Ammon's horn (tissue), 1 donor: ENCODE results near the gene PIP5K1B.

ENCODE experiments used
- DNase-seq: peaks from one replicate; pipeline ENCODE4 v3.0.0-alpha.2; 2016; ENCODE audit warnings: low spot score

Gene PIP5K1B

GRCh38 chr9:68817079-68817875 lies 112.2 kb downstream of the PIP5K1B start:
- no peak for DNase-seq

DNA sequence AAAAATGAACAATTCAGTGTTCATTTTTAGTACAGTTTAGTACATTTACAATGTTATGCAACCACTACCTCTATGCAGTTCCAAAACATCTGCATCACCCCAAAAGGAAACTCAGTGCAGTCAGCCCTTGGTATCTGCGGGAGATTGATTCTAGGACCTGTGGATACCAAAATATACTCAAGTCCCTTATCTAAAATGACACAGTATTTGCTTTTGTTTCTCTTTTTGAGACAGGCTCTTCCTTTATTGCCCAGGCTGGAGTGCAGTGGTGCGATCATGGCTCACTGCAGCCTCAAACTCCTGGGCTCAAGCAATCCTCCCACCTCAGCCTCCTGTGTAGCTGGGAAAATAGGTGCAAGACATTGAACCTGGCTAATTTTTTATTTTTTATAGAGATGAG lies 114.0 kb downstream of the PIP5K1B start:
- no peak for DNase-seq

GRCh38 chr9:68821911-68822310 lies 116.9 kb downstream of the PIP5K1B start:
- no peak for DNase-seq

DNA sequence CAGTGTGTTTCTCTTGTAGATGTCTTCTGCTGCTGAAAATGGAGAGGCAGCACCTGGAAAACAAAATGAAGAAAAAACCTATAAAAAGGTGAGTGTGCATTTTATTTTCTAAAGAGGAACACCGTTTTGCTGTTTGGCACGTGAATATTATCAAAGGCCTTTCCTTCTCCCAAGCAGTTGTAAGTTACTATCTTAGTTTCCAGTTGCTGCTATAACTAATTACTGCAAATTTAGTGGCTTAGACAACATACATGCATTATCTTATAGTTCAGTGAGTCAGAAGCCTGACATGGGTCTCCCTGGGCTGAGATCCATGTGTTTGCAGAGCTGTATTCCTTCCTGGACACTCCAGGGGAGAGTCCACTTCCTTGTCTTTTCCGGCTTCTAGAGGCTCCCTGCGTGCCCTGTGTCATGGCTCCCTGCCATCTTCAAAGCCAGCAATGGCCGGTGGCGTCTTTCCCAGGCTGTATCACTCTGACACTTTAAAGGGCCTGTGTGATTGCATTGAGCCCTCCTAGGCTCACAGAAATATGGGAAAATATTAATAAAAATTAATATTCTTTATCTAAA lies 117.6 kb downstream of the PIP5K1B start:
- DNase-seq: no peak

DNA sequence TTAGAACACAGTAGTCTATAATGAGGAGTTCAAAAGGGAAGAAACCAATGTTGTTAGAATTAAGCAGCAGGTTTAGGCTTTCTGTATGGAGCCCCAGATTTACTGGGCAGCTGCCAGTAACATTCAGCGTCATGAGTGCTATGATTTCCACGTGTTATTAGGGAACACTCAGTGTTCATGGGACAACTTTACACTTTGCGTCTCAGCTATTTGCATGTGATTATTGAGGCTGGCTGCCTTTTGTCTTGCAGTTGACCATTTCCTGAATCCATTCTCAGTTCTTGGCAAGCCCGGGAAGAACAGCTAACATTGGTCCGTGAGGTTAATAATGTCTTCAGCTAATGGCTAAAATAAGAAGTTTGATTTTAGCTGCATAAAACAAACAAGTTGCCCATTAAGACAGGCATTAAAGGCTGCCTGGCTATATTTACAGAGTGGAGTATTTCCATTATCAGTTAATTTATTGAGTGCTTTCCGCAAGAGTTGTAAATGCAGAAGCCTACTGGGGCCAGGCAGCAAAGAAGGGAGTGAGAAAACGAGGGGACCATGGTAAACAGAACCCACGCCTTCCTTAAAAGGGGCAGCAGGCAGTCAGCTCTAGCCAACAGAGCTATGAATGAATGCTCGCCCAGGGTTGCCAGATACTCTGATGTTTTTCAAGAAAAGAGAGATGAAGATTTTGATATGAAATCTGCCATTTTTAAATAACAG lies 120.9 kb downstream of the PIP5K1B start:
- no peak for DNase-seq

DNA sequence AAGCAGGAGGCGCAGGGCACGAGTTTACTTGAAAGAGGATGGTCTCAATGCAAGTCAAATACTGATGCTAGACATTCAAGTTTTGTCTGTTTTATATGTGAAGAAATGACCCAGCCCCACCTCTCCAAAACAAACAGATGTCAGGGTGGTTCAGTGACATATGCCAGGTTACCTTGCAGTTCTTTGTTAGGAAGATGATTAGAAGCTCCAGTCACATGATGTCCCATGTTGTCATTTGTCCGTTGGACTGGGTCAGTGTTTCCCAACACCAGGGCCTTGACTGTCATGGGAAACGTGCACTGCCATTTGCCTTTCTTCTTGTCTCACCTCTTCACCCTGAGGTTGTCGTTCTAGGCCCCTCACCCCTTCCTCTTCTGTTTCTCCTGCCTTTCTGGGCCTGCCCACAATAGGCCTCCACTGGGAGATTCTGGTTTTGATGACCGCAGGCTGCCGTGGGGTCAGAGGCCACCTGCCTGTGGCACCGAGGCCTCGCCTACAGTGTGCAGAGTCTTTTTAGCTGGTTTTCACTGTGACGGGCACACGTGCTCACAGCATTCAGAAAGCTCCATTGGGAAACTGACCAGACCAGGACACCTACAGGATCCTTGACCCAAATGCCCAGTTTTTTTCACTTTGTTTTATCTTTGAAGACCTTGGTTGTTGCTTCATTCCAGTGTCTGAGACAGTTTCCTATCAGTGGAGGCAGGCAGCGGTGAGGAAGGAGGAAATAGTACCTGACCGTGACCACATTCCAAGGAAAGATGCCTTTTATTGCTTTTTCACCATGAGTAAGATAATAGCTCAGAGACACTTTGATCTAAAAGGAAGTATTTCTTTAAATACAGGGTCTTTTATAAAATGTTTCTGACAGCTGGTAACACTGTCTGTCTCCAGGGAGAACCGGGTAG lies 123.1 kb downstream of the PIP5K1B start:
- no peak for DNase-seq

DNA sequence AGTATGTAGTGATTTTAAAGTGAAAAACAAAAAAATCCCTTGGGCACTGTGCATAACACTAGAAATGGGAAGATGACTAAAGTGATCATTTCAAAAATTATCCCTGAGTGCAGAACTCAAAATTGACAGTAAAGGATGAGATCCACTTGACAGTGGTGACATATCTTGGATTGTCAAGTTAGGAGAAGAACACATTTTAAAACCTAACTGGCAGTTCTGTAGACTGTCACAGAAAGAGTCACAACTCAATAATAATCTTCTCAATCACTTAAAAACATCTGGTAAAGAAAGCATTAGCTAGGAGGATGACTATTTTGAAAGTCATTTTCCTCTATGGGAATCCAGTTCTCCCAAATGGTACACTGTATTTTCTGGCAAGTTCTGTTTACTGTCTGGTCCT lies 127.1 kb downstream of the PIP5K1B start:
- DNase-seq: no peak

DNA sequence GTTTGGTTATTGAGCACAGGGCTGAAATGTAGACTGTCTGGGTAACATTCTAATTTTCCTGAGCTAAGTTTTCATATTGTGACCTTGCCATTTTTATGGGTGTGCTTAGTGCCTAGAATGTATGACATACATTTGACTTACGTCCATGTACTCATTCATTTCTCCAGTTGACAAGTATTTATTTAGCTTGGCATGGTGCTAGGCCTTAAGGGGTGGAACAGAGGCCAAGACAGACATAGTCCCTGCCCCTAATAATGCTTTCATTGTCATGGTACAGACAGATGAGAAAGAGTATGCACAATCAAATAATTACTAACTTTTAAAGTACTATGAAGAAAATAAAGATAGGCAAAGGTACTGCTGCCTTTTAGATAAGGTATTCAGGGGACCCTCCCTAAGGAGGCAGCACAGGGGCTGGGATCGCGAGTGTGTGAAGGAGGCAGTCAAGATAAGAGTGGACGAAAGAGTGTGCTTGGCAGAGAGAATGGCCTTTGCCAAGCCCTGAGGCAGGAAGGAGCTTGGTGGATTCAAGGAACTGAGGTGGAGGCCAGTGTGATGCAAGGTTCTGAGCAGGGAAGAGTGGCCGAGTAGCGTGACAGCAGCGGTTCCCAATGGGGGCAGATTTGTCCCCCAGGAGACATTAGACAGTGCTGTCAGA lies 128.0 kb downstream of the PIP5K1B start:
- DNase-seq: no peak

- DNase-seq: no peak
Observed at GRCh38 chr9:68834931-68835520, 130.0 kb downstream of the PIP5K1B start.

- DNase-seq: no peak
Observed at GRCh38 chr9:68836788-68837187, 131.7 kb downstream of the PIP5K1B start.

DNA sequence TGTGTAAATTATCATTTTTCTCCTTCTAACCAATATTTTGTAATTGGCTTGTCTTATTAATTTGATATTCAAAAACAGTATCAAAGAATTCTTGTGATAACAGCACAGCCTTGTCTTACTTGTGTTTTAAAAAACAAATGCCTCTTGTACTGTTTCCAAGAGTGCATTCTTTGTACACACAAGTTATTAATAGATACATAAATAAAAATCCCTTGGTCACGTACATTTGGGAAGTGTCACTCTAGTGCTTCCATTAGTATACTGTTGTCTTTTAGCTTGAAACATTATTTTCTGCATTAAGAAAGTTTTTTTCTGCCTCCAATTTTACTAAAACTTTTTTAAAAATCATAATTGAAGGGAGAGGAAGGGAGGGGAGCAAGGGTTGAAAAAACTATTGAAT lies 133.2 kb downstream of the PIP5K1B start:
- DNase-seq: no peak

GRCh38 chr9:68841276-68842052 lies 136.4 kb downstream of the PIP5K1B start:
- DNase-seq: no peak

DNA sequence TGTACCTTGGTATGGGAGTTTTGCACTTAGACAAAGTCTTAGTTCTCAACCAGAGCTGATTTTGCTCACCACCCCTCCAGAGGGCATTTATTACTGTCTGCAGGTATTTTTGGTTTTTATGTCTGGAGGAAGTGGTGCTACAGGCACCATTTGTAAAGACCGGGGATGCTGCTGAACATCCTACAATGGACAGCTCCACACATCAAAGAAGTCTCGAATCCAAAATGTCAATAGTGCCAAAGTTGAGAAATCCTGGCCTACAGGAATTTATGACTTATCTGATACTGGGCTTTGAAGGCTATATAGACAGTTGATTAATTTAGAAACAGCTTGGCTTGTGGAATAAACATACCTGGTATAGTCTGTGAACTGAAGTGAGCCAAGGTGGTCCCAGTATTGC lies 137.5 kb downstream of the PIP5K1B start:
- DNase-seq: no peak

- no peak for DNase-seq
Observed at GRCh38 chr9:68843239-68843638, 138.2 kb downstream of the PIP5K1B start.

- DNase-seq: peak; percentile 36
Observed at GRCh38 chr9:68844157-68844556, 139.1 kb downstream of the PIP5K1B start.

GRCh38 chr9:68844631-68845612 lies 139.9 kb downstream of the PIP5K1B start:
- peak; percentile 72 for DNase-seq

DNA sequence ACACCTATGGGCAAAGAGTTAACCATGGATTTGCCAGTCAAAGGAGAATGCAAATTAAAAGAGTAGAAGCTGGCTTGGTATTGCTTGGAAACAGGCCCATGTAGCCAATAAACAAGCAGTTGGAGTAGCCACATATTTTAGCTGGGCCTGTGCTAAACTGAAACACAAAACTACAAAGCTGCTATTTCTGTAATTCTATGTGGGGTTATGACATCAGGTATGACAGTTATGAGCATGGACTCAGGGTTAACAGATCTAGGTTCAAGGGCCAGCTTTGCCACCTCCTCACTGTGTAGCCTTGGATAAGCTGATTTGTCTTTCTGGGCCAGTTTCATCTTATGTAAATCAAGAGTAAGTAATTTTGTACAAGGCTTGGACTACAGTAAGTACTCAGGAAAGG lies 142.7 kb downstream of the PIP5K1B start:
- no peak for DNase-seq

GRCh38 chr9:68851657-68852056 lies 146.6 kb downstream of the PIP5K1B start:
- DNase-seq: peak; percentile 24

DNA sequence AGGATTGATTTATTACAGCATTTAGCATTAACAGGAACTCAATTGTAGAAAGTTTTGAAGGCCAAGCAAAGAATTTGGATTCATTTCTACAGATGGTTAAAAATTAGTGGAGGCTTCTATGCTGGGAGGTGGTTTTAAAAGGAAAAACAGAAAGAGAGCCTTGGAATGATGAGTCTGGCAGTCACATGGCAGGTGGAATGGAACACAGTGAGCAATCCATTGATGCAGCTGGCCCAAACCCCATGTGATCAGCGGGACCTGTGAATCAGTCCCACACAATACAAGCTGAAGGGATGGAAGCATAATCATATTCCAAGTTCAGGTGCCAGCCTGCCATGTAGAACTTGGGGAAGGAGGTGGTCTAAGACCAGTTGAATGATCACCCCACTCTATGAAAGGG lies 147.9 kb downstream of the PIP5K1B start:
- no peak for DNase-seq
